ENCODE results near the gene RTN1.

The RTN1 gene

DNA sequence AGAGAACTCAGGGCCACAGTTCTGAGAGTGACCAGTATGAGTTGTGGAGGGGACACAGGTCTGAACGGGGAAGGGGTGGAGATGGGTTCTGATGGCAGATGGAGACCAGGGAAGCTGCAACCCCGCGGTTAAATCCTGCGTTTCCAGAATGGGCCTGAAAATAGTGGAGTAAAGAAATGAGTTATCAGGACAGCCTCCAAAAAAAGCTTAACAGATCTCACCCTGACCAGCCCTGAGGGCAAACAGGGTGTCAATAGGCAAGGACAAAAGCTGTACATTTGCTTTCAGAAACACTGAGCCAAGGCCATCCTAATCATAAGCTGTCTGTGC lies 555 bp upstream of the RTN1 start:
- H3K4me3 ChIP-seq (ENCODE audit: low read depth, low read length), result no peak overlapping the region
- TF ChIP-seq, protein P1, sequence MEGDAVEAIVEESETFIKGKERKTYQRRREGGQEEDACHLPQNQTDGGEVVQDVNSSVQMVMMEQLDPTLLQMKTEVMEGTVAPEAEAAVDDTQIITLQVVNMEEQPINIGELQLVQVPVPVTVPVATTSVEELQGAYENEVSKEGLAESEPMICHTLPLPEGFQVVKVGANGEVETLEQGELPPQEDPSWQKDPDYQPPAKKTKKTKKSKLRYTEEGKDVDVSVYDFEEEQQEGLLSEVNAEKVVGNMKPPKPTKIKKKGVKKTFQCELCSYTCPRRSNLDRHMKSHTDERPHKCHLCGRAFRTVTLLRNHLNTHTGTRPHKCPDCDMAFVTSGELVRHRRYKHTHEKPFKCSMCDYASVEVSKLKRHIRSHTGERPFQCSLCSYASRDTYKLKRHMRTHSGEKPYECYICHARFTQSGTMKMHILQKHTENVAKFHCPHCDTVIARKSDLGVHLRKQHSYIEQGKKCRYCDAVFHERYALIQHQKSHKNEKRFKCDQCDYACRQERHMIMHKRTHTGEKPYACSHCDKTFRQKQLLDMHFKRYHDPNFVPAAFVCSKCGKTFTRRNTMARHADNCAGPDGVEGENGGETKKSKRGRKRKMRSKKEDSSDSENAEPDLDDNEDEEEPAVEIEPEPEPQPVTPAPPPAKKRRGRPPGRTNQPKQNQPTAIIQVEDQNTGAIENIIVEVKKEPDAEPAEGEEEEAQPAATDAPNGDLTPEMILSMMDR (IDR thresholded peaks at IDR 0.05; ENCODE audit: borderline replicate concordance, insufficient read depth, low read depth, low read length), result no peak

DNA sequence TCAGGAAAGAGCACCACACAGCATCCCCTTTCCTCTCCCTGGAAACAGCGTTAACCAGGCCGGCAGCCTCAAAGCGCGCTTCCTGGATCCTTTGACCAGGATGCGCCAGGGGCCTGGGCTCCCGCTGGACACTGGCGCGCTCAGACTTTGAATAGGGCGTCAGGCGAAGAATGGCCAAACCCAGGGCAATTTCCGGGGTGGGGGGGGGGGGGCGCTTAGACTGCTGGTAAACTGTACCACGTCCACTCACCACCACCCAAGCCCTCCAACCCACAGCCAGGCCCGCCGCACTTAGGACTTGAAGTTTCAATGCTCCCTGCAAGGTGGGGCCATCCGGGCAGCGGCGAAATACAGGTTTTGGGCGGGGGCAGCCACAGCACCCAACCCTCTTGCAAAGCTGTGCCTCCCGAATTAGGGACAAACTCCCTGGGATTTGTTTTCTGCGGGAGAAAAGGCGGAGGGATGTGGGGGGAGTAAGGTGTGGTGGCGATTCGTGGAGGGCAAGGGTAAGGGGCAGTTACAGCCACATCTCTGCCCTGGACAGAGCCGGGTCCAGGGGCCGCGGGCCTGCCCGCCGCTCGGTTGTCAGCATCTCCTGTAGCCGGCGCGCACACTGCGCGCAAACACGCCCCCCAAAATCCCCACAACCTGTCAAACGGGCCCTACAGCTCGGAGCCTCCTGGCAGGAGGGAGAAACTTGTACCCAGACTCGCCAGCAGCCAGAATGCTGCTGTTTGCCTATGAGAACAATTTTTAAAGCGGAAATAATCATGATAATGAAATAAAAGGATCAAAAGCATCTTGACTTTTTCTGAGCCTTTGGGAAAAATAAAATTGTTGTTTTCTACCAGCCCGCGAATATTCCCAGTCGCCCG lies 958 bp downstream of the RTN1 start:
- TF ChIP-seq, protein P1 (IDR thresholded peaks at IDR 0.05; ENCODE audit: borderline replicate concordance, insufficient read depth, low read depth, low read length), result no peak
- H3K4me3 ChIP-seq (ENCODE audit: low read depth, low read length), result no peak overlapping the region

DNA sequence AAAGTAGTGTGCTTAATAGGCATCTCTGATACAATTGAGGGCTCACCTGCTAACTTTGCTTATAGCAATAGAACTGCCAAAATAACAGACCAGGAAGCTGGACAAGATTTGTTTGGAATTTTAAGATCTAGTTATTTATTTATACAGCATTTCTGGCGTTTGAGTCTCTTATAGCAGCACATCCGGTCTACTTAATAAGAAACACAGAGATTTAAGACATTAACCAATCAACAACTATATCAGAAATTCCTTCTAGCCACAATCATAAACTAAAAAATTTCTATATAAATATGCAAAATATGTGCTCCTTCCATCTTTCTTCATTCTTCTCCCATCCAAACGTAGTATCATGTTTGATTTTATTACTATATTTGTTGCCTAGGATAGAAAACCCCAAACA lies 2.6 kb downstream of the RTN1 start:
- TF ChIP-seq, protein P1 (IDR thresholded peaks at IDR 0.05; ENCODE audit: borderline replicate concordance, insufficient read depth, low read depth, low read length), result no peak
- H3K4me3 ChIP-seq (ENCODE audit: low read depth, low read length), result no peak overlapping the region

DNA sequence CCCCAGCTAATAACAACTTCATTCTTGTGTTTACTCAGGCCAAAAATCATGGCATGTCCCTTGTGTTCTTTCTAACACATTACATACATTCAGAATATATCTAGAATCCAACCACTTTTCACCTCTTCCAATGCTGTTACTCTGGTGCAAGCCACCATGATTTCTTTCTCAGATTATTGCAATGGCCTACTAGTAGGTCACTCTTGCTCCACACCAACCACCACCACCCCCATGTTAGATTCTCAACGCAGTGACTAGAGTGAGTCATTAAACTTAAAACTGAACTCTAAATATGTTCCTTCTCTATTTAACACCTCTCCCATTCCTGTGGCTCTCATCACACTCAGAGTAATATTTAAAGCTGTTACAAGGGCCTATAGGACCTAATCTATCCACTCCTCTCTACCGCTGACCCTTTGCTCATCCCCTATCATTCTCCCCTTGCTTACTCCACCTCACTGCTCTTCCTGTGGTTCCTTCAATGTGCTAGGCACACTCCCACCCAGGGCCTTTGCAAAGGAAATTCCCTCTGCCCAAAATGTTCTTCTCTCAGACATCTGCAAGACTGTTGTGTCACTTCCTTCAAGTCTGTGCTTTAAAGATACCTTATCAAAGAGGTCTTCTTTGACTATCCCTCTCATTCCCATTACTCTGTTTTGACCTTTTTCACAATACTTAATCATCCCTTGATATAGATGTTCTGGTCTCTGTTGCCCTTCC lies 6.6 kb downstream of the RTN1 start:
- H3K4me3 ChIP-seq (ENCODE audit: low read depth, low read length), result no peak overlapping the region
- TF ChIP-seq, protein P1 (IDR thresholded peaks at IDR 0.05; ENCODE audit: borderline replicate concordance, insufficient read depth, low read depth, low read length), result no peak

DNA sequence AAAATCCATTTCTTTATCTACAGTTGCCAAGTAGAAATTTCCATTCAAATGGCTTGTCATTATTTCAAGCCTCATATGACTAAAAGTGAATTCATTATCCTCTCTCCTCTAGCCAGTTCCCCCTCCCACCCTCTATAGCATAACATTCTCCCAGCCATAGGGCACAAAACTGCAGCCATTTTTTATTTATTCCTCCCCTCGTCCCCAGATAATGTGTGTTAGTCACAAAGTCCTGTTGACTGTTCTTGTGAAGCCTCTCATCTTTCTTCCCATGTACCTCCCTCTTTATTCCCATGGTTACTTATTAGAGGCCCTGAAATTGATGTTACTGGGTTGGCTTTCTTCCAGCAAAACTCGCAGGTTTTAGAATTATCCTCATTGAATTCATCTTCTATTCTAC lies 13.2 kb downstream of the RTN1 start:
- TF ChIP-seq, protein P1 (IDR thresholded peaks at IDR 0.05; ENCODE audit: borderline replicate concordance, insufficient read depth, low read depth, low read length), result no peak
- no peak overlapping the region for H3K4me3 ChIP-seq (ENCODE audit: low read depth, low read length)

DNA sequence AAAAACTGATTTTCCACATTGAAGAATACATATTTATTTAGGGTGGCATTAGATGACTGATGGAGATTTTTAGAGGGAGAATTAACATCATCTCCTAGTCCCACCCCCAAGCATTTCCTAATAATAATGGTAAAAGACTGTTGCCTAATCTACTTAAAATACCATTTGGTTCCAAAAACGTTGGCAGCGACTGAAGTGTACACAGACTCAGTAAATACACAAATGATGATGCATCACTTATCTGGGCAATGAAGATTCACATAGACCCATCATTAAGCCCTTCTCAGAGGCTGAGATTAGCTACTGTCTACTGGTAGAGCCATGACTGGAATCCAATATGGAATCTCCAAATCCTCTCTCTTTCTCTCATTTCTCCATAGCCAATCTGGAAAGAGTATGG lies 18.2 kb downstream of the RTN1 start:
- TF ChIP-seq, protein P1 (IDR thresholded peaks at IDR 0.05; ENCODE audit: borderline replicate concordance, insufficient read depth, low read depth, low read length), result no peak

DNA sequence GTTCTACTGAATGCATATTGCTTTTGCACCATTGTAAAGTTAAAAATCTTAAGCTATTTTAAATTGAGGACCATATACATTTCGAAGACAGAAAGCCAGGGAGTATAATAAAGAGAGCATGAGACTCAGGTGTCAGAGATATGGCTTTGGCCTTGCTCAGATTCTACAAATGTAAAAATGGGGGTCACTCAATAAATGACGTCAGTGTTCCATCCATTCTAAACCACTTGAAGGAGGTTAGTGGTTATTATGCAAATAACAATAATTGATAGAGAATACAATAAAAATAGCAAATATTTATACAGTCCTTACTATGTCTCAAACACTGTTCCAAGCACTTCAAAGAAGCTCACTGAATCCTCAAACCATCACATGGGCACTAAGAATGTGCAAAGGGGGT lies 20.1 kb downstream of the RTN1 start:
- no peak overlapping the region for H3K4me3 ChIP-seq (ENCODE audit: low read depth, low read length)
- TF ChIP-seq, protein P1 (IDR thresholded peaks at IDR 0.05; ENCODE audit: borderline replicate concordance, insufficient read depth, low read depth, low read length), result no peak

More for the DNA sequence above, 18.2 kb downstream of the RTN1 start:
- H3K4me3 ChIP-seq (ENCODE audit: low read depth, low read length), result no peak overlapping the region
